Medulla oblongata (tissue), 1 donor: ENCODE results near the gene PCCA.
A peak's percentile ranks its signal among the peaks of the same experiment; 100 is the strongest.
"Not testable (repeated sequence)": the region's sequence is repeated elsewhere in the genome, so short reads cannot be mapped to it uniquely, and the experiment has no call there.

ENCODE experiments used
- DNase-seq: peaks from one replicate; pipeline ENCODE4 v3.0.0-alpha.2; 2015; ENCODE audit errors: extremely low spot score

The PCCA gene, protein sequence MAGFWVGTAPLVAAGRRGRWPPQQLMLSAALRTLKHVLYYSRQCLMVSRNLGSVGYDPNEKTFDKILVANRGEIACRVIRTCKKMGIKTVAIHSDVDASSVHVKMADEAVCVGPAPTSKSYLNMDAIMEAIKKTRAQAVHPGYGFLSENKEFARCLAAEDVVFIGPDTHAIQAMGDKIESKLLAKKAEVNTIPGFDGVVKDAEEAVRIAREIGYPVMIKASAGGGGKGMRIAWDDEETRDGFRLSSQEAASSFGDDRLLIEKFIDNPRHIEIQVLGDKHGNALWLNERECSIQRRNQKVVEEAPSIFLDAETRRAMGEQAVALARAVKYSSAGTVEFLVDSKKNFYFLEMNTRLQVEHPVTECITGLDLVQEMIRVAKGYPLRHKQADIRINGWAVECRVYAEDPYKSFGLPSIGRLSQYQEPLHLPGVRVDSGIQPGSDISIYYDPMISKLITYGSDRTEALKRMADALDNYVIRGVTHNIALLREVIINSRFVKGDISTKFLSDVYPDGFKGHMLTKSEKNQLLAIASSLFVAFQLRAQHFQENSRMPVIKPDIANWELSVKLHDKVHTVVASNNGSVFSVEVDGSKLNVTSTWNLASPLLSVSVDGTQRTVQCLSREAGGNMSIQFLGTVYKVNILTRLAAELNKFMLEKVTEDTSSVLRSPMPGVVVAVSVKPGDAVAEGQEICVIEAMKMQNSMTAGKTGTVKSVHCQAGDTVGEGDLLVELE

DNA sequence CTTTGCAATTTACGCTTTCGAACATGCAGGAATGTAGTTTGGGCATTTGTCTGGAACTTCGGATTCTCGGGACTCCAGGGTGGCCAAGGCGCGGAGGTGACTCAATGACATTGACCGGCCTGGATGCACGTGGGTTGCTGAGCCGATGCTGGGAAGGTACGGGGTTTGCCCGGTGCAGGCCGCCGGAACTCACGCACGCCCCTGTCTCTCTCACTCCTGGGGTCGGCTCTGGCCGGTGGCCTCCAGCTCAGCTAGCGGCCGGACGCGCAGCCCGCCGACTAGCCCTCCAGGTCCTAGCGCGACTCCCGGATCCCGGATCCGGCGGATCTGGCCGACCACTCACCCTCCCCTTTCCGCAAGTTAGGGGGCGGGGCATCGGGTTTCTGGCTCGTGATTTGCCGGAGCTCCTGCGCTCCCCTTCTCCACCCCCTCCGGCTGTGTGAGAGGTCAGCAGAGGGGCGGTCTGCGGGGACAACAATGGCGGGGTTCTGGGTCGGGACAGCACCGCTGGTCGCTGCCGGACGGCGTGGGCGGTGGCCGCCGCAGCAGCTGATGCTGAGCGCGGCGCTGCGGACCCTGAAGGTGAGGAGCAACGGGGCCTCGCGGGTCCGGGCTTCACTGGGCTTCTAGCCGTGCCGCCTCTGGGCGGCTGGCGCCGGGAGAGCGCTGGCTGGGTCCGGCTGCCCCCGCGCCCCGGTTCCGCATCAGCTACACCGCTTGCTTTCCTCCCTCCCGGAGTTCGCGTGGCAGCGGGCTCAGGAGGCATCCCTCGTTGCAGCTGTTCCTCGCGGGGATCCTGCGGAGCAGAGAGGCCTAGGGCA is at the start of gene PCCA:
Gene PCCA, plus strand, starts transcription at position 450 of the 821 bp plus-strand sequence. Its CDS starts 28 bp downstream, at position 478.
- peak; percentile 96 for DNase-seq

GRCh38 chr13:100039740-100040139 is 49.2 kb upstream of the PCCA start:
- no peak for DNase-seq

DNA sequence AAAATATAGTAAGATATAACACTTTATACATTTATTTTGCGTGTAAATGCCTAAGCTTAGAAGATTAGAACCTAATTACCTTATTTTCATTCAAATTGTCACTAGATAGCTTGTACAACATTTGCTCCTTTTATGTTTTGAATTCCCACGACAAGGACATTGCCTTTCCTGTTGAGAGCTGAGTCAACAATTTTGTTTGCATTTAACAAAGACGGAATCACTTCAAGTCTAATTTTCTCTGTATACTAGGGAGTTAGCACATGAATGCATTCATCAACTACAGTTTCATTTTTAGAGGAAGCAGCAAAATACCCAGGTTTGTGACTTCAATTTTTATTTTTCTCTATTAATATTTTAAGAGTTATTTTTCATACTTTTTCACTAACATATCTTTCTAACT is 48.7 kb upstream of the PCCA start:
- no peak for DNase-seq

GRCh38 chr13:100044936-100045335 is 44.0 kb upstream of the PCCA start:
- no peak for DNase-seq

DNA sequence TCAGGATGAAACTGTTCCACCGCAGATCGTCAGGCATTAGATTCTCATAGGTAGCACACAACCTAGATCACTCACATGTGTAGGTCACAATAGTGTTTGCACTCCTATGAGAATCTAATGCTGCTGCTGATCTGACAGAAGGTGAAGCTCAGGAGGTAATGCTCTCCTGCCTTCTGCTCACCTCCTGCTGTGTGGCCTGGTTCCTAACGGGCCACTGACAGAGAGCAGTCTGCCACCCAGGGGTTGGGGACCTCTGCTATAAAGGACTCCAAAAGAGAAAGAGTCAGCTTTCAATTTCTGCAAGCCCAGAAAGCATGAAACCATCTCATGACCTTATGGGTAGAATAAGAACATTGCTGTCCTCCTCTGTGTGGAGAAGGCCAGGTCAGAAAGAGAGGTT is 43.5 kb upstream of the PCCA start:
- DNase-seq, result no peak

GRCh38 chr13:100051070-100051469 is 37.8 kb upstream of the PCCA start:
- DNase-seq, result no peak

GRCh38 chr13:100059827-100060226 is 29.1 kb upstream of the PCCA start:
- no peak for DNase-seq

GRCh38 chr13:100063333-100063732 is 25.6 kb upstream of the PCCA start:
- DNase-seq, result no peak

- DNase-seq, result no peak
Measured at GRCh38 chr13:100063906-100064305, 25.0 kb upstream of the PCCA start.

GRCh38 chr13:100068133-100068931 is 20.6 kb upstream of the PCCA start:
- DNase-seq, result no peak

DNA sequence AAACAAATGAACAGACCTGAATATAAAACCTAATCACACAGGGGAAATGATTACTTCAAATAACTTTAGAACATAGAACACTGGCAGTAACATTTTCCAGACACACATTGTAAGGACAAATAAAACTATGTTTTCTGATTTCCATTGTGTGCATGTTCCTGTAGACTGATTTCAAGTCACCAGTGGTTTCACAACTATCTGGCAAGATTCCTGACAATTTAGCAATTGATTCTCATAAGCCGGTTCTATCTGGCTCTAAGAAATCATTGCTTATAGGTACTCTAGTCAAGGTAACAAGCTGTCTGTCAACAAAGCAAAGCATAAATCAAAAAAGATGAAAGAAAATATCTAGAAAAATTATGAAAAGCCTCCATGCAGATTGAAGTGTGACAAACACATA is 19.6 kb upstream of the PCCA start:
- no peak for DNase-seq

DNA sequence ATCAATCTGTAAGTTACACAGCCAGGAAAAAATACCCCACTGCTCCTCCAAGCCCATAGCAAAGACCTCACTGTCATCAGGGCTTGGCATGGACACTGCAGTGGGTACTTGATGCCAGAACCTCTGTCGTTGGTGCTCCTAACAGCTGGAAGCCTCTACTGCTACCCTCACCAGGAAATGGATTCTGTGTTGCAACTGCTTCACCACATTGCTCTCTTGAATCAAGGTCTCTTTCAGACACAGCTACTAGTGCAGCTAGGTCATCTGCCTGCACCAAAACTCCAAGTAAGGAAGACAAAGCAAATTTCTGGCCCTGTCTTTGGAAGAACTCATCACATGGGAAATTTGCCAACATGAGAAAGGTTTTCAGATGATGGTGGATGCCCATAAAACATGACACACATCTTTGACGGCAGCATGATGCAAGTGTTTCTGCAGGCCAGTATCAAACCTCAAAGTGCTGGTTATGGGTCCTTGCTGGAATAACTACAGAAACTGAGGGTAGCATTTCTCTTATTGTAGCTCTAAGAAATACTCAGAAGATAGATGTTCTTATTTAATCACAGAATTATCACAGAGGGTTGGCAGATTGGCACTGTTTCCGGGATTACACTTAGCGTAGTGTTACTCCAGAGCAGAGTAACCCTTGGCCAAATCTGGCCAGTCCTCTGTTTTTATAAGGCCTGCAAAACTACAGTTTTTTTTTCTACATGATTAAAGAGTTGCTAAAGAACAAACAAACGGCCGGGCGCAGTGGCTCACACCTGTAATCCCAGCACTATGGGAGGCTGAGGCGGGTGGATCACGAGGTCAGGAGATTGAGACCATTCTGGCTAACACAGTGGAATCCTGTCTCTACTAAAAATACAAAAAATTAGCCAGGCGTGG is 12.9 kb upstream of the PCCA start:
- DNase-seq, result no peak

- DNase-seq, result not testable (repeated sequence)
Measured at GRCh38 chr13:100079003-100079402, 9.9 kb upstream of the PCCA start.

DNA sequence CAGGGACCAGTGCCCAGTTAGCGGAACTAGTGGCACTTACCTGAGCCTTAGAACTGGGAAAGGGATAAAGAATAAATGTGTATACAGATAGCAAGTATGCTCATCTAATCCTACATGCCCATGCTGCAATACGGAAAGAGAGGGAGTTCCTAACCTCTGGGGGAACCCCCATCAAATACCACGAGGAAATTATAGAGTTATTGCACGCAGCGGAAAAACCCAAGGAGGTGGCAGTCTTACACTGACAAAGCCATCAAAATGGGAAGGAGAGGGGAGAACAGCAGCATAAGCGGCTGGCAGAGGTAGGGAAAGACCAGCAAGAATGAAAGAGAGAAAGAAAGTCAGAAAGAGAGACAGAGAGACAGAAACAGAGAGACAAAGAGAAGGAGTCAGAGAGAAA is 5.5 kb upstream of the PCCA start:
- DNase-seq, result not testable (repeated sequence)

DNA sequence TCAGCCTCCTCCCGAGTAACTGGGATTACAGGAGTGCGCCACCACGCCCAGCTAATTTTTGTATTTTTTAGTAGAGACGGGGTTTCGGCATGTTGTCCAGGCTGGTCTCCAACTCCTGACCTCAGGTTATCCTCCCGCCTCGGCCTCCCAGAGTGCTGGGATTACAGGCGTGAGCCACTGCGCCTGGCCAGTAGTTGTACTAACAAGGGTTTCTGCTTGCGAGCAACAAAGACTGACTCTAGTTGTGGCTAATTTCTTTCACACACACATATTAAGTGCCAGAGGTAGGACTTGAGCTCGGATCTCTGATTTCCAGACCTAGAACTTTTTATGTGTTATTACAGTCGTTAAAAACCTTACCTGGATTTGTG is 635 bp upstream of the PCCA start:
- DNase-seq, result no peak

GRCh38 chr13:100089465-100090032 is 656 bp downstream of the PCCA start:
- DNase-seq, result peak; percentile 28

- no peak for DNase-seq
Measured at GRCh38 chr13:100090861-100091260, 2.0 kb downstream of the PCCA start.

DNA sequence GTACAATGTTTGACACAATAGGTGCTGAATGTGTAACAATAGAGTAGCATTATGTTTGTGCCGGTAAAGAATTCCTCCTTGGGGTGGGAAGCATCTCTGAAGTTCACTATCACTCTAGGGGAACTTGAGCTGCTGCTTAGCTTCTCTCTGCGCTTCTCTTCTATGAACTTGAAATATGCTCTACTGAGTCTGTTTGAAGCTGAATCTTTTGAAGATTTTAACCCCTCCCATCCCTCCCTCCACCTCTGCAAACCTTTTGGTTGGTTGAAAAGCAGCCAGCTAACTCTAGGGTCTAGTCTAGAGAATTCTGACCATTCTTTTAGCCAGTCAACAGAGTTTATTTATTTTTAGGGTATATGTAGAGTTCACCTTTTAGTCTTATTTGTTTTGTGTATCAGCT is 2.5 kb downstream of the PCCA start:
- no peak for DNase-seq

DNA sequence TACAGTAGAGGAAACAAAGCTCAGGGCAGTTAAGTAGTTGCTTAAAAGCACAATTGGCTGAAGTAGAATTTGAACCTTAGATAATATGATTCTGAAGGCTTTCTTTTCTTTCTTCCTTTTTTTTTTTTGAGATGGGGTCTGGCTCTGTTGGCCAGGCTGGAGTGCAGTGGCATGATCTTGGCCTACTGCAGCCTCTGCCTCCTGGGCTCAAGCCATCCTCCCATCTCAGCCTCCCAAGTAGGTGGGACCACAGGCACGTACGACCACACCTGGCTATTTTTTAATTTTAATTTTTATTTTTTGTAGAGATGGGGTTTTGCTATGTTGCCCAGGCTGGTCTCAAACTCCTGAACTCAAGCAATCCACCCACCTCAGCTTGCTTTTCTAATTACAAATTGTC is 3.4 kb downstream of the PCCA start:
- not testable (repeated sequence) for DNase-seq

DNA sequence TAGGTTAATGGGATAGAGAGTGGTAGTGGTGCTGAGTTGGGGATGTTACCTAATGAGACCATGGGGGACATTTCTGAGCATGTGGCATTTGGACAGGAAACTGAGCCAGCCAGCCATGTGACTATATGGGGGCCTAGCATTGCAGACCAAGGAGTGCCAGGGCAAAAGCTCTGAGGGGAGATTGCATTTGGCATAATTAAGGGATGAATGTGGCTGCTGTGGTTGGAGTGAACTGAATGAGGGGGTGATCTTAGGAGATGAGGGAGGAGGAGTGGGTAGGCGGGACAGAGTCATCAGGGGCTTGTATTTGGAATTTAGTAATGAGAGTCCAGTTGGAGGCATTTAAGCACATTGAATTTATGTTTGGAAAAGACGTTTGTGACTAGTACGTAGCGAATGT is 6.6 kb downstream of the PCCA start:
- no peak for DNase-seq
